HG02938 (cell line): ENCODE data around the gene CYBA.
"Not testable (repeated sequence)": the region's sequence is repeated elsewhere in the genome, so short reads cannot be mapped to it uniquely, and the experiment has no call there.

Source experiments
- ATAC-seq: cut with Tn5 transposase; IDR thresholded peaks from one replicate; pipeline ENCODE4 v1.9.1; 2021; ENCODE audit warnings: mild to moderate bottlenecking, moderate library complexity; ENCODE audit not compliant: unreplicated experiment

The CYBA gene

DNA sequence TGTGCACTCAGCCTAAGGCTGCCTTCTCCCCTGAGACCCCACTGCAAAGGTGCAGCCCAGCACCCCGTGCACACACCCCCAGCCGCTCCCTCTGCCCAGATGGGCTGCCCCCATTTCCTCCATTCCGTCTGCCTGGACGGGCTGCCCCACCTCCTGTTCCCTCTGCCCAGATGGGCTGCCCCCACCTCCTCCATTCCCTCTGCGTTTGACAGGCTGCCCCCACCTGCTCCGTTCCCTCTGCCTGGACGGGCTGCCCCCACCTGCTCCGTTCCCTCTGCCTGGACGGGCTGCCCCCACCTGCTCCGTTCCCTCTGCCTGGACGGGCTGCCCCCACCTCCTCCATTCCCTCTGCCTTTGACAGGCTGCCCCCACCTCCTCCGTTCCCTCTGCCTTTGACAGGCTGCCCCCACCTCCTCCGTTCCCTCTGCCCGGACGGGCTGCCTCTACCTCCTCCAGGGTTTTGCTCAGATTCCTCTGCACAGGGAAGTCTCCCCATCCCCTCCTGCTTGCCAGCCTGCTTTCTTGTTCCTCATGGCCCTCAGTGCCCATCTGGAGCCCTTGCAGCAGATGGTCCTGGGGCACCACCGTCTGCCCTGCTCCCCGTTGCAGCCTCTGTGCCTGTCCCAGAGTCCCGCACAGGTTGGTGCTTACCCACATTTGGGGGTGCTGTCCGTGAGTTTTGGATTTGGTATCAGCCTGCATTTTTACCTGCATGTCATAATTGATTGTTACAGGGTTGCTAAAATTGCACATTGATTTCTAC, 35.9 kb downstream of the CYBA start:
- no peak for ATAC-seq

- no peak for ATAC-seq
These were observed 36.7 kb downstream of the CYBA start for GRCh38 chr16:88613911-88614817.

DNA sequence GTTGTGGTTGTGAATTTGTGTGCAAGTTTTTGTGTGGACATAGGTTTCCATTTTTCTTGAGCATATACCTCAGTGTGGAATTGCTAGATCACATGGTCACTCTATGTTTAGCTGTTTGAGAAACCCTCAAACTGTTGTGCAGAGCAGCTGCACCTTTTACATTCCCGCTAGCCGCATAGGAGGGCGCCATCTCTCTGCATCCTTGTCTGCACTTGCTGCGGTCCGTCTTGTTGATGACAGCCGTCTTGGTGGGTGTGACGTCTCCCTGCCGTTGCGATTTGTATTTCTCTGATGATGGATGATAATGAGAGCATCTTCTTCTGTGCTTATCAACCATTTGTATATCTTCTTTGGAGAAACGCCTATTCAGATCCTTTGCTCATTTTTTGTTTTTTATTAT, 37.6 kb downstream of the CYBA start:
- ATAC-seq, result no peak

DNA sequence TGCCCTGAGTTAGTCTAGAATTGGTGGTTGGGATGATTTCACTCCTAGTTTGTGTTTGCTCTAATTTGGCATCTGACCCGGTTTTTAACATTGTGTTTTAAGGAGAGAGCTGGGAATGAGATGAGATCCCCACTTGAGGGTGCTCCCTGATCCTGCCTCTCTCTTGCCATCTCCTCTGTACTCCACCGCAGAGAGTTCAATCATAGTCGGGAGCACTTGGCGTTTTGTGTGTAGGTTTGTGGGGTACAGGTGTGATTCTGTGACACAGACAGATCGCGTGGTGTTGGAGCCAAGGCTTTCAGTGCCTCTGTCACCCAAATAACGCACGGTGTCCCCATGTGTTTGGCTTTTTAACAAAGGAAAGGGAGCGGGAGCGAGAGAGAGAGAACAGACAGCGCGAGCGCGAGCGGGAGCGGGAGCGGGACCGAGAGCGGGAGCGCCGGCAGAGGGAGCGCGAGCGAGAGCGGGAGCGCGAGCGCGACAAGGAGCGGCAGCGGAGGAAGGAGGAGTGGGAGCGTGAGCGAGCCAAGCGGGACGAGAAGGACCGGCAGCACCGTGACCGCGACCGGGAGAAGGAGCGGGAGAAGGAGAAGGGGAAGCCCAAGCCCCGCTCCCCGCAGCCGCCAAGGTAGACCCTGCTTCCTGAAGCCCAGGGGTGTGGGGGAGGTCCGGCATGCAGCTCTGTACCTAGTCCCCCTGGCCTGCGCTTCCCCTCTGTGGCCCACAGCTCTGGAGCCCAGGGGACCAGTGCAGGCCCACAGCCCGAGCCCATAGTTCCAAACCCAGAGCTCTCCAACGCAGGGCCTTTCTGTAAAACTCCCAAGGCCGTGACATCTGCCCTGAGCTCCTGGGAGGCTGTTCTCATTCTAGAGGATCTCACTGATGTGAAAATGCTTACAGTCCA, 39.7 kb downstream of the CYBA start:
- ATAC-seq, result no peak

GRCh38 chr16:88610080-88610479, 40.8 kb downstream of the CYBA start:
- no peak for ATAC-seq

DNA sequence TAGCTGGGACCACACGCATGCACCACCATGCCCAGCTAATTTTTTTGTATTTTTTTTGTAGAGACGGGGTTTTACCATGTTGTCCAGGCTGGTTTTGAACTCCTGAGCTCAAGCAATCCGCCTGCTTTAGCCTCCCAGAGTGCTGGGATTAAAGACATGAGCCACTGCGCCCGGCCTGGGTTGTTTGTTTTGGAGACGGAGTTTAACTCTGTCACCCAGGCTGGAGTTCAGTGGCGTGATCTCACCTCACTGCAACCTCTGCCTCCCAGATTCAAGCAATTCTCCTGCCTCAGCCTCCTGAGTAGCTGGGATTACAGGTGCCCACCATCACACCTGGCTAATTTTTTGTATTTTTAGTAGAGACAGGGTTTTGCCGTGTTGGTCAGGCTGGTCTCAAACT, 41.4 kb downstream of the CYBA start:
- not testable (repeated sequence) for ATAC-seq

GRCh38 chr16:88608076-88608475, 42.8 kb downstream of the CYBA start:
- no peak for ATAC-seq

GRCh38 chr16:88606148-88606757, 44.6 kb downstream of the CYBA start:
- no peak for ATAC-seq

DNA sequence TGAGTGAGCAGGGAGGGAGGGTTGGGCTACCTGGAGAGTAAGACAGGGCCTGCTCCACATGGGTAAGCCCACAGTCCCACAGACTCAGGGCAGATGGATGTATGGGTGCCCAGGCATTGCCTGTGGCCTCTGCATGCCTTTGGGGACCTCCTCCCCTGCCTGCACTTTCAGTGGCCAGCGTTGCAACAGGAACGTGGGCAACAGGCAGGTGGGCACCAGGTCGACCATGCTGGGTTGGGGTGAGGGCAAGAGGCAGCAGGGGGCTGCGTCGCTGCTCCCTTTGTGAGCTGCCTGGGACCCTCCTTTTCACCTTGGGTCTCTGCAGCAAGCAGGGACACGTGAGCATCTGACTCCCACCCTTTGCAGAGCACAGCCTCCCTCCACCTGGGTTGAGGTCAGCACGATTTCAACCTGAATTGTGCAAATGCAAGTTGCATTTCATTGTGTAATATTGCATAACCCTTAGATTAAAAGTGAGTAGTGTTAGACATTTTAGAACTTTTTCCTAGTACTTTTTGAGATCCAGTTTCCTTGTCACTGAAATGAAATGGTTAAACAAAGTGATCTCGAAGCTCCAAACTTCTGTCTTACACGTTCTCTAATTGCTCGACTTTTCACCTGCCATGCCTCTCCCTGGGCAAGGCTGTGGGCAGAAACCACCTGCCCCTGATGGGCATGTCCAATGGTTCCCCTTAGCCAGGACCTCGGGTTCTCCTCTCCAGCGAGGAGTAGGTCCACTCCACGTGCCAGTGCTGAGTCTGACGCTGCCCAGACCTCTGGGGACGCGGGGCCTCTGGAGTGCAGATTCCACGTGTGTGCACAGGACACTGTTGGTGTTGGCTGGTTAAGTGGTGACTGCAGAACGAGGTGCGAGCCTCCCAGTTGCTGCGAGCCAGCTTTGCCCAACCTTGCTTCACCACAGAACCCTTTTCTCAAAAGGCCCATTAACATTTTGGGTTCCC, 45.4 kb downstream of the CYBA start:
- ATAC-seq, result no peak

DNA sequence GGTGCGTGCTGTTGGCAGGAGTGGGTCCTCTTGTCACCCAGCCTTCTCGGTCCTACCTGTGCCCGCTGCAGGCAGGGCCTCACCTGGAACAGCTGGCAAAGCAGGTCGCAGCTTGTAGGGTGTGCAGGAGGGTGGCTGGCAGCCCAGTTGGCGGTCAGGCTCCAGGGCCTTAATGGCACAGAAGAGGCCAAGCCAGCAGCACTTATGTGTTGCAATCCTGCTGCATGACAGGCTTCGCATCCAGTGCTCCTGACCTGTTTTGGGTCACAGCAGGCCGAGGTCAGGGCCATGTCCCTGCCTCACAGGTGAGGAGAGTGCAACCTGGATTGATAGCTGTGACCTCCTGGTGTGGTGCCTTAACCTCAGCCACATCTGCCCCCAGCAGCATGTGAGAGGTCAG, 48.8 kb downstream of the CYBA start:
- ATAC-seq, result no peak

DNA sequence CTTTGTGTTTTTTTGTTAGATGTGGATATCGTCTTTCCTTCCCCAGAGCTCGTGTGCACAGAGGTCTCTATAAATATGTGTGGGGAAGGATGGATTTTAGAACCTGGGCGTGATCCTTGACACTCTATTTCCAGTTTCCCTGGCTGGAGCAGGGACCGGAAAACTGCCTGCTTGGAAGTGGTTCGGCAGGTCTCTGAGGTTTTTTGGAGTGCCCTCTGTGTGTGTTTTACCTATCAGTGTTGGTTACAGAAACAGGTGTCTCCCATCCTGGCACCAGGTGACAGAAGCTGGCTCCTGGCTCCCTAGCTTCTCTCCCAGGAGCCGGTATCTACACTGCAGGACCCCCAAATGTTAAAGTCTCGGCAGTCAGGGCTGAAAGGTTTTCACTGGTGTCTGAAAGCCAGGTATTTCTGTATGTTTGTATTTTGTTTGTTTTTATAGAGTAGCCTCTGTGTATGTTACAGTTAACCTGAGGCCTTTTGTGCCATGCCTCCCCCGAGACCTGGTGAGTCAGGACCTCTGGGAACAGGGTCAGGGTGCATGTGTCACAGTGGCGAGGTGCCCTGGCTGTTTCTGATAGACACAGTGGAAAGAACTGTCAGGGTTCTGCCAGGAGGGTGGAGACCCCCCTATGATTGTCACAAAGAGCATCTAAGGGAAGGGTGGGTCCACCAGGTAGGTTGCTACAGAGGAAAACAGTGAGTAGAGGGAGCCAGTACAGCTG, 49.4 kb downstream of the CYBA start:
- no peak for ATAC-seq

- no peak for ATAC-seq
These were observed 50.3 kb downstream of the CYBA start for GRCh38 chr16:88600539-88600896.

DNA sequence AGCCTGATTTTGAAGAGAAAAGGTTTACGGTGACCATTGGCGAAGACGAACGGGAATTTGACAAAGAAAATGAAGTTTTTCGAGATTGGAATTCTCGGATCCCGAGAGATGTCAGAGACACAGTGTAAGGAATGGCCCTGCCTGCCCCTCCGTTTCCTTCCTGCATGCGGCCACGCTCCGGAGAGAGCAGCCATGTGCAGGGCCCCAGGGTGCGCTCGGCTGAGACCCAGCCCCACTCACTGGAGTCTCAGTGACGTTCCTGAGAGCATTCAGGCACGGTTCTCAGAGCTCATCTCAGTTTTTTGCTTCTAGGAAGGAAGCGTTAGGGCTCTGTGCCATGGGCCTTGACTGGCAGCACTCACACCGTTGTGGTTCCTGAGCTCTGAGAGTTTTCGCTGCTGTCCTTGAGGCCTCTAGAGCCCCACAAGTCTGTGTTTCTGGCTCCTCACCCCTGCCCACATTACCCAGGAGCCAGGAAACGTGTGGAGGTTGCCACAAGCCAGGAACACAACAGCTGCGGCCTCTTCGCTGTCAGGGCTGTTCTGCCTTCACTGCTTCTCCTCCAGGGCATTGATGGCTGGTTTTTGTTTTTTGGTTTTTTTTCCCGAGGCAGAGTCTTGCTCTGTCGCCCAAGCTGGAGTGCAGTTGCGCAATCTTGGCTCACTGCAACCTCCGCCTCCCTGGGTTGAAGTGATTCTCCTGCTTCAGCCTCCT, 50.9 kb downstream of the CYBA start:
- no peak for ATAC-seq

- ATAC-seq, result no peak
These were observed 51.6 kb downstream of the CYBA start for GRCh38 chr16:88599092-88599733.

DNA sequence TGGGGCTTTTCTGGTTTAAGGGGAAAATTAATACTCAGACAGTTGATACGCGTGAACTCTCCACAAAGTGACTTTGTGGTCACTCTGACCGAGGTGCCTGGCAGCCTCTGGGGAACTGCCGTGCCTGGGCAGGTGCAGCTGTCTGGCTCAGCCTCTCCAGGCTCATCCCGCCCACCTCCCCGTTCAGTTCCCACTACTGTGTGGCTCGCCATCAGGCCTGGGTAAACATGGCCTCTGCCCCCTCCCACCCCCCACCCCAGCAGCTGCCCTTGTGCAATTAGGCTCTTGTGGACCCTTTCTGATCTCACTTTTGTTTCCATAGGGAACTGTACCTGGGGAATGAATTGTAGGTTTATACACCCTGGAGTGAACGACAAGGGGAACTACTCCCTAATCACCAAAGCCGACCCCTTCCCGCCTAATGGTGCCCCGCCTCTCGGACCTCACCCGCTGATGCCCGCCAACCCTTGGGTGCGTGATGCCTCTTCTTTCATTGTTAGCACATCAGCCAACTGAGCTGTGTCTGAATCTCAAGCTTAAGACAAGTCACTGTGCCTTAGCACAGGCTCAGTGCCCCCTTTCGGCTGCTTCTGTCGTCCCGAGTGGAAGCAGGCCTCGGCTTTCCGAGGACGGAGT, 52.9 kb downstream of the CYBA start:
- no peak for ATAC-seq

- no peak for ATAC-seq
These were observed 54.4 kb downstream of the CYBA start for GRCh38 chr16:88596483-88596882.

DNA sequence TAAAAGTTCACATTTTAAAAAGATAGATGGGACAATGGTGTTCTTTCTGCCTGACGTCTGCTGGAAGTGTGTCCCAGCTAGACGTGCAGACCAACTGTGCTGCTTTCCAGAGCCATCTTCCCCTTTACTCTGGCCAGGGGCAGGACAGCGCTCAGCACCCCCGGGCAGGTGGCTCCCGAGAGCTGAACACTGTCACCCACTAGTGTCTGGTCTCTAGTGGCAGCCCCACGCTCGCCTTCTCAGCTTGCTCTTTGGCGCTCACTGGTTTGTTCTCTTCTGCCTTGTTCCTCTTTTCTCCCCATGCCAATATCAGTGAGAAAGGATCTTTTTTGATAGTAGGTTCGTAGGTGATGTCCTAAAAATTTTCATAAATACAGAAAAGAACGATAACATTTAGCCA, 54.9 kb downstream of the CYBA start:
- ATAC-seq, result no peak
